ENCODE measurements around the gene PGR. TPM values are rescaled to one million over a fixed set of nuclear protein-coding genes. Genes with fewer than 3 reads are reported as not detected.

The PGR gene
- total RNA-seq, 4 donors from 2014 or later = 0.89 to 5.4 (median 3.1) TPM

GRCh38 chr11:101103433-101103832 lies 26.2 kb downstream of the PGR start:
- no peaks in the 10 kb centered on the region for H3K9me3 ChIP-seq
- DNase-seq = no peak
- H3K36me3 ChIP-seq = no peaks in the 10 kb centered on the region
- 94 to 100% methylated on average over 2 of the region's 2 CpGs for WGBS, 2 donors
- TF ChIP-seq CTCF (IDR thresholded peaks at IDR 0.05) = no peak
- no peak for TF ChIP-seq POLR2A (IDR thresholded peaks at IDR 0.05)
- no peaks in the 10 kb centered on the region for H3K27me3 ChIP-seq
- H3K27ac ChIP-seq = no peak overlapping the region
- no peaks in the 10 kb centered on the region for H3K4me1 ChIP-seq
- intact Hi-C loops (cut with DNase I) = no loop called here
- no peak overlapping the region for H3K4me3 ChIP-seq (replicated peaks in 1 of 3)

GRCh38 chr11:101100601-101101000 lies 29.0 kb downstream of the PGR start:
- H3K27ac ChIP-seq = no peak overlapping the region

GRCh38 chr11:101096036-101096704 lies 33.4 kb downstream of the PGR start:
- TF ChIP-seq CTCF (IDR thresholded peaks at IDR 0.05) (no peak), POLR2A (IDR thresholded peaks at IDR 0.05) (no peak)
- peak; percentile 15 to 21 for DNase-seq
- H3K4me1 ChIP-seq = no peaks in the 10 kb centered on the region
- no peak overlapping the region for H3K4me3 ChIP-seq (replicated peaks in 1 of 3)
- WGBS, 2 donors = 53 to 62% methylated on average over 4 of the region's 4 CpGs
- no peaks in the 10 kb centered on the region for H3K9me3 ChIP-seq
- intact Hi-C loops (cut with DNase I) = no loop called here
- no peaks in the 10 kb centered on the region for H3K27me3 ChIP-seq
- no peak overlapping the region for H3K27ac ChIP-seq
- no peaks in the 10 kb centered on the region for H3K36me3 ChIP-seq

More at GRCh38 chr11:101100601-101101000, 29.0 kb downstream of the PGR start:
- Histone ChIP-seq H3K36me3 (no peaks in the 10 kb centered on the region), H3K27me3 (no peaks in the 10 kb centered on the region), H3K9me3 (no peaks in the 10 kb centered on the region), H3K4me1 (no peaks in the 10 kb centered on the region), H3K4me3 (replicated peaks in 1 of 3) (no peak overlapping the region)
- DNase-seq = no peak
- intact Hi-C loops (cut with DNase I) = no loop called here
- TF ChIP-seq CTCF (IDR thresholded peaks at IDR 0.05) (no peak), POLR2A (IDR thresholded peaks at IDR 0.05) (no peak)

- WGBS, 2 donors = 89 to 90% methylated on average over 3 of the region's 3 CpGs
- no peaks in the 10 kb centered on the region for H3K36me3 ChIP-seq
- no peak for TF ChIP-seq POLR2A (IDR thresholded peaks at IDR 0.05)
- no peak for TF ChIP-seq CTCF (IDR thresholded peaks at IDR 0.05)
- H3K4me1 ChIP-seq = no peaks in the 10 kb centered on the region
- intact Hi-C loops (cut with DNase I) = no loop called here
- H3K9me3 ChIP-seq = no peaks in the 10 kb centered on the region
- no peaks in the 10 kb centered on the region for H3K27me3 ChIP-seq
- no peak overlapping the region for H3K27ac ChIP-seq
- no peak for DNase-seq
- H3K4me3 ChIP-seq (replicated peaks in 1 of 3) = no peak overlapping the region
These were observed 37.8 kb downstream of the PGR start for GRCh38 chr11:101091781-101092180.

- Histone ChIP-seq H3K4me1 (no peaks in the 10 kb centered on the region), H3K9me3 (no peaks in the 10 kb centered on the region), H3K27ac (no peak overlapping the region), H3K27me3 (no peaks in the 10 kb centered on the region), H3K36me3 (no peaks in the 10 kb centered on the region), H3K4me3 (replicated peaks in 1 of 3) (no peak overlapping the region)
- WGBS, 2 donors = 58 to 64% methylated on average over 5 of the region's 5 CpGs
- intact Hi-C loops (cut with DNase I) = no loop called here
- TF ChIP-seq CTCF (IDR thresholded peaks at IDR 0.05) (no peak), POLR2A (IDR thresholded peaks at IDR 0.05) (no peak)
- no peak for DNase-seq
These were observed 38.8 kb downstream of the PGR start for GRCh38 chr11:101090679-101091270.
